GM12874 (cell line): ENCODE measurements around the gene CADPS2.

Experiments
- TF ChIP-seq, protein P1 (sequence below): IDR thresholded peaks from 2 replicates; pipeline ENCODE4 v1.5.1; 2011; ENCODE audit warnings: low read depth, mild to moderate bottlenecking, control low read depth, low read length, moderate library complexity; ENCODE audit not compliant: insufficient read depth

CADPS2 gene

DNA sequence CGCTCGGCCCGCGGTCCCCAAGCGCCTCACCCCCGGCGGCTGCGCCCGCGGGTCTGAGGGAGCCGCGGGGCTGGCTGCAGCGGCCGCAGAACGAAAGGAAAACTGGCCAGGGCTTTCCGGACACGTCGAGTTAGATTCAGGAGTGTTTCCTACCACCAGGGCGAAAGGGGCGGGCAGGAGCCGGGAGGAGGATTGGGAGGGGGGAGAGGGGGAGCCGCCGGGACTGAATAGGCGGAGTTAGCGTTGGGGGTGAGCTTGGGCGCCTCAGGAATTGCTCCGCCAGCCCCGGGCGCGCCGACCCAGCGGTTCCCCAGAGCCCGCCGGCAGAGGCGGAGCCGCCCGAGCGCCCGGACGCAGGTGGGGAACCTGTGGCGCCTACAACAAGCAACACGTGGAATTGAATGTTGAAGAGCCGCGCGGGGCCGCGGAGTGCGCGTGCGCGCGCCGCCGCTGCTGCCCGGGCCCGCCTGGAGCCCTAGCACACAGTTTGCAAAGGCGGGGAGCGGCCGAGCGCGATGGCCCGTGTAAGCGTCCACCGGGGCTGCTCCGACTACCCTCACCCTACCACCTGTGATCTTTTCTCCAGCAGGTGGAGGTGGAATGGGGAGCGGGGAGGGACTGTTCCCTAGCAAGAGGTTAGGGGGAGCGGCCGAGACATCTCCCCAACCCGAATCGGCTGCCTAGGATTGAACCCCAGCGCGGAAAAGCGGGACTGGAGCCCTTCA is at the start of gene CADPS2:
Gene CADPS2, minus strand, starts transcription at position 104 of the 725 bp plus-strand sequence. CDS start 123 bp downstream, outside the sequence.
- TF ChIP-seq, protein P1, sequence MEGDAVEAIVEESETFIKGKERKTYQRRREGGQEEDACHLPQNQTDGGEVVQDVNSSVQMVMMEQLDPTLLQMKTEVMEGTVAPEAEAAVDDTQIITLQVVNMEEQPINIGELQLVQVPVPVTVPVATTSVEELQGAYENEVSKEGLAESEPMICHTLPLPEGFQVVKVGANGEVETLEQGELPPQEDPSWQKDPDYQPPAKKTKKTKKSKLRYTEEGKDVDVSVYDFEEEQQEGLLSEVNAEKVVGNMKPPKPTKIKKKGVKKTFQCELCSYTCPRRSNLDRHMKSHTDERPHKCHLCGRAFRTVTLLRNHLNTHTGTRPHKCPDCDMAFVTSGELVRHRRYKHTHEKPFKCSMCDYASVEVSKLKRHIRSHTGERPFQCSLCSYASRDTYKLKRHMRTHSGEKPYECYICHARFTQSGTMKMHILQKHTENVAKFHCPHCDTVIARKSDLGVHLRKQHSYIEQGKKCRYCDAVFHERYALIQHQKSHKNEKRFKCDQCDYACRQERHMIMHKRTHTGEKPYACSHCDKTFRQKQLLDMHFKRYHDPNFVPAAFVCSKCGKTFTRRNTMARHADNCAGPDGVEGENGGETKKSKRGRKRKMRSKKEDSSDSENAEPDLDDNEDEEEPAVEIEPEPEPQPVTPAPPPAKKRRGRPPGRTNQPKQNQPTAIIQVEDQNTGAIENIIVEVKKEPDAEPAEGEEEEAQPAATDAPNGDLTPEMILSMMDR: no peak

GRCh38 chr7:122935620-122936019 is 49.4 kb upstream of the CADPS2 start:
- TF ChIP-seq, protein P1: no peak

- TF ChIP-seq, protein P1: no peak
Observed at GRCh38 chr7:122919643-122920181, 33.5 kb upstream of the CADPS2 start.

- TF ChIP-seq, protein P1: no peak
Observed at GRCh38 chr7:122914812-122915211, 28.6 kb upstream of the CADPS2 start.

DNA sequence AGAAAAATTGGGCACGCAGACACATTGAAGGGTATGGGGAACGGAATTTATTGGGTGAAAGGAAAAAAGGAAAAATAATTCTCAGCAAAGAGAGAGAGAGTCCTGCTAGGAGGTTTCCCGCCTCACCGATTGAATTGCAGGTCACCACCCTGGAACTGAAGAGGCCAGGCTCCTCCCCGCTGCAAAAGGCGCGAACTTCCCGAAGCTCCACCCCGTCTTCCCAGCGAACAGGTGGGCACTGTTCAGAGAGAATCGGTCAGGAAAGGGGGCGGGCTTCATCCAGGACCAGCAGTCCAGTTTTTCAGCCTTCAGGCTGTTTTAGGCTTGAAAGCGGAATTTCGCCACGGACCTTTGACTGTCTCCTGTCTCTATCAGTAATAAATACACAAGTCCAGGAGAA is 27.3 kb upstream of the CADPS2 start:
- TF ChIP-seq, protein P1: no peak

GRCh38 chr7:122902751-122903495 is 16.7 kb upstream of the CADPS2 start:
- TF ChIP-seq, protein P1: no peak

DNA sequence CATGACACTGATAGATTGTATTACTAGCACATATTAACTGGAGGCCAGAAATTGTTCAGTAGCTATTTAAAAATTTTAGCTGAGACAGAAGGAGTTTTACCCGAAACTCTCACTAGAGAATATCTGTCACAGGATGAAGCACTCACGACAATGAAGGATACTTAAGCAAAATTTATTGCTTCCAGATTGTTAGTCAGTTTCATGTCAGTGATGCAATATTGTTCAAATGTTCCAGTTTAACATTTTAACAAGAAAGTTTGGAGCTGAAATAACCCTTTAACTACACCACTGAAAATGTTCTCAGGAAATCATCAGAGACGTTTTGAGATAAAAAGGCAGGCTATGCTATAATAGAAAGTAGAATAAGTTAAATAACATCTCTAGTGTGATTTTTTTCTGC is 15.0 kb upstream of the CADPS2 start:
- TF ChIP-seq, protein P1: no peak
